ENCODE results near the gene SOCS2. TPM values are rescaled to one million over a fixed set of nuclear protein-coding genes. Genes with fewer than 3 reads are reported as not detected.
A peak's percentile ranks its signal among the peaks of the same experiment; 100 is the strongest.

SOCS2 gene
- polyA plus RNA-seq, 1 experiment: 87.5 TPM

DNA sequence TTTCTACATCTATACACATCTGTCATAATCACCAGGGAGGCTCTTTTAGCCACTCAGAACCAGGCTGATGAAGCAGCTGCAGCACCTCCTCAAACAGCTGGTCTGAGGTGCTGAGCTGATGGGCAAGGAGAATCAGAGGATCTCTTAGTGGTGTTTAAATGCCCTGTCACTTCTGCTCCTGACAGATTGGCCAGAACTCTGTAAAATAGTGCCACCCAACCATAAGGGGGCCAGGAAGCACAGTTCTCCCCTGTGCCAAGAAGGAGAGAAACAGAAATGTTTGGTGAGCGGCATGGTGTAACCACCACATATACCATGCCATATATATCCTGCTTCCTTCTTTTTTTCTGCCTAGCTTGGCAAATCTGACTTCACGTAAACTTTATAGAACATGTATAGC is 12.8 kb downstream of the SOCS2 start:
- POLR2A ChIA-PET: no interaction called here
- CTCF ChIA-PET: interaction anchor here (1.0 kb wide), 1 partner anchor 11 kb away, joined by 5 read pairs; no protein-coding TSS in a partner anchor
- no peaks in the 10 kb centered on the region for H3K27me3 ChIP-seq (ENCODE audit: control insufficient read depth, insufficient read depth, low read length)
- TF ChIP-seq, protein P1, sequence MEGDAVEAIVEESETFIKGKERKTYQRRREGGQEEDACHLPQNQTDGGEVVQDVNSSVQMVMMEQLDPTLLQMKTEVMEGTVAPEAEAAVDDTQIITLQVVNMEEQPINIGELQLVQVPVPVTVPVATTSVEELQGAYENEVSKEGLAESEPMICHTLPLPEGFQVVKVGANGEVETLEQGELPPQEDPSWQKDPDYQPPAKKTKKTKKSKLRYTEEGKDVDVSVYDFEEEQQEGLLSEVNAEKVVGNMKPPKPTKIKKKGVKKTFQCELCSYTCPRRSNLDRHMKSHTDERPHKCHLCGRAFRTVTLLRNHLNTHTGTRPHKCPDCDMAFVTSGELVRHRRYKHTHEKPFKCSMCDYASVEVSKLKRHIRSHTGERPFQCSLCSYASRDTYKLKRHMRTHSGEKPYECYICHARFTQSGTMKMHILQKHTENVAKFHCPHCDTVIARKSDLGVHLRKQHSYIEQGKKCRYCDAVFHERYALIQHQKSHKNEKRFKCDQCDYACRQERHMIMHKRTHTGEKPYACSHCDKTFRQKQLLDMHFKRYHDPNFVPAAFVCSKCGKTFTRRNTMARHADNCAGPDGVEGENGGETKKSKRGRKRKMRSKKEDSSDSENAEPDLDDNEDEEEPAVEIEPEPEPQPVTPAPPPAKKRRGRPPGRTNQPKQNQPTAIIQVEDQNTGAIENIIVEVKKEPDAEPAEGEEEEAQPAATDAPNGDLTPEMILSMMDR (IDR thresholded peaks at IDR 0.05; ENCODE audit: insufficient read depth, low read depth, low read length): no peak
- H3K4me3 ChIP-seq (ENCODE audit: low read depth, low read length): no peak overlapping the region
- DNase-seq (ENCODE audit: low read depth): no peak
- no peaks in the 10 kb centered on the region; the same call in 1 of the 2 replicates for H3K36me3 ChIP-seq (ENCODE audit: control insufficient read depth, insufficient read depth, low read length)

DNA sequence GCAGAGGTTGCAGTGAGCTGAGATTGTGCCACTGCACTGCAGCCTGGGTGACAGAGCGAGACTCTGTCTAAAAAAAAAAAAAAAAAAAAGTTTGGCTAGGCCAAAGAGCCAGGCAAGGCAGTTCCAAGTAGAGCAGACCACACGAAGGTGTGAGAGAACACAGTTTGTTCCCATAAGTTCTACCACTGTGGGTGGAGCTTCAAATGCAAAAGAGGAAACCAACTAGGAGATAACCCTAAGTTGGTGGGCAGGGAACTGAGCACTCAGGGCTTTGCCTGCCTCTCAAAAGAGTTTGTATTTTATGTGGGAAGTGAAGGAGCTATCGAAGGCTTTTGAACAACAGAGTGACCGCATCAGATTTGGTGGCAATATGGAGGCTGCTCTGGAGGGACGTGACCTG is 15.1 kb downstream of the SOCS2 start:
- H3K27me3 ChIP-seq (ENCODE audit: control insufficient read depth, insufficient read depth, low read length): no peaks in the 10 kb centered on the region
- POLR2A ChIA-PET: interaction anchor here (0.6 kb wide), 1 partner anchor 12 kb away, joined by 3 read pairs; no protein-coding TSS in a partner anchor

DNA sequence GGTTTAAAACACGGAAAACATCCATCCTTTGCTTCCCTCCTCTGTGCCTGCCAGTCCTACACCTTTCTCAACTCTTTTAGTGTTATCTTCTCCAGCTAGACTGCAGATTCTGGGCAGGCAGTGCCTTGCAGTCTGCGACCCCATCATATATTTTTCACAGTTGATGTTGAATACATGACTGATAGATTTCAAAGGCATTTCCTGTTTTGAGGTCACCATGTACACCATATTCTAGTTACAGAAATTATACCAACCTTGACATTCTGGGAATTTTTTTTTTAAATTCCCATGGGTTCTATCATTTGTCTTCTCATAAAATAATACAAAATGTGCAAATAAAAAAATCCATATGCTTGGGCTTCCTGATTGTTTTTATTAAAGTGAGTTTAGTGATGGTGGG is 16.6 kb downstream of the SOCS2 start:
- H3K27me3 ChIP-seq (ENCODE audit: control insufficient read depth, insufficient read depth, low read length): no peaks in the 10 kb centered on the region
- TF ChIP-seq, protein P1 (IDR thresholded peaks at IDR 0.05; ENCODE audit: insufficient read depth, low read depth, low read length): no peak
- H3K36me3 ChIP-seq (ENCODE audit: control insufficient read depth, insufficient read depth, low read length): no peaks in the 10 kb centered on the region; the same call in 1 of the 2 replicates
- DNase-seq (ENCODE audit: low read depth): no peak
- ChIA-PET CTCF (interaction anchor here (1.7 kb wide), 1 partner anchor 8 kb away, joined by 6 read pairs; no protein-coding TSS in a partner anchor), POLR2A (no interaction called here)
- H3K4me3 ChIP-seq (ENCODE audit: low read depth, low read length): no peak overlapping the region

More for the DNA sequence above, 15.1 kb downstream of the SOCS2 start:
- Histone ChIP-seq H3K4me3 (ENCODE audit: low read depth, low read length) (no peak overlapping the region), H3K36me3 (ENCODE audit: control insufficient read depth, insufficient read depth, low read length) (no peaks in the 10 kb centered on the region; the same call in 1 of the 2 replicates)
- CTCF ChIA-PET: no interaction called here
- DNase-seq (ENCODE audit: low read depth): no peak
- TF ChIP-seq, protein P1 (IDR thresholded peaks at IDR 0.05; ENCODE audit: insufficient read depth, low read depth, low read length): no peak

DNA sequence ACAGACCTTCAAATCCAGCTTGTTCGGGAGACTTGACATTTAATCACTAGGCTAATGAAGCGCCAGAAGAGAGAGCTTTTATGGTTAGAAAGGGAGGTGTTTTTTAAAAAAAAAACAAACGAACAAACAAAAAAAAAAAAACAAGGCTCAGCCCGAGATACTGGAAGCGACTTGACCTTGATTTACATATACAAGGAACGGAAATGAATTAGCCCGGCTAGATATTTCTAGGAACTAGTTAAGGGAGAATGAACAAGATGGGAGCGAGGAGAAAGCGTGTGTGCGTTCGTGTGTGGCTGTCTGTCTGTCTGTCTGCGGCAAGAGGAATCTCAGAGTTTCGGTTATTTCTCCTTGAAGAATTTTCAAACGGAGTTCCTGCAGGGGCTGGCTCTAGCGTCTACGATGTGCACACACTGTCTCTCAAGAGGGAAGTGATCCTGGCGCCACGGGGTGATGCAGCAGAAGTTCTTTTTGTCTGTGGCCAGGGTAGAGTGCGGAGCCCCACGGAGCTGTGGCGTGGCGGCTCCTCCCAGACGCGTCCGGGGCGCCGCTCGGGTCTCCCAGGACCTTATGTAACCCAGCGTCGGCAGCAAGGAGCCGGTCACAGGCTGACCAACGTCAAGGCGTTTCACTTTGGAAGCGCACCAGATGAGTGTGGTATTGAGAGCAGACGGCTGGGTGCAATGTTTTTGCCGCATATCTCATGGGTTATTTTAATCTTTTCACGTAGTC is 18.8 kb downstream of the SOCS2 start:
- CTCF ChIA-PET: interaction anchor here (1.9 to 2.5 kb wide), 2 partner anchors 150 to 511 kb away, joined by 5 to 12 read pairs; no protein-coding TSS in a partner anchor
- peak; percentile 43 for DNase-seq (ENCODE audit: low read depth)
- Histone ChIP-seq H3K27me3 (ENCODE audit: control insufficient read depth, insufficient read depth, low read length) (no peaks in the 10 kb centered on the region), H3K36me3 (ENCODE audit: control insufficient read depth, insufficient read depth, low read length) (no peaks in the 10 kb centered on the region), H3K4me3 (ENCODE audit: low read depth, low read length) (peak overlapping the region; percentile 45)
- TF ChIP-seq, protein P1 (IDR thresholded peaks at IDR 0.05; ENCODE audit: insufficient read depth, low read depth, low read length): no peak
- POLR2A ChIA-PET: interaction anchor here (0.6 kb wide), 4 partner anchors 63 to 1507 kb away, joined by 3 to 7 read pairs (median 4); no protein-coding TSS in a partner anchor

DNA sequence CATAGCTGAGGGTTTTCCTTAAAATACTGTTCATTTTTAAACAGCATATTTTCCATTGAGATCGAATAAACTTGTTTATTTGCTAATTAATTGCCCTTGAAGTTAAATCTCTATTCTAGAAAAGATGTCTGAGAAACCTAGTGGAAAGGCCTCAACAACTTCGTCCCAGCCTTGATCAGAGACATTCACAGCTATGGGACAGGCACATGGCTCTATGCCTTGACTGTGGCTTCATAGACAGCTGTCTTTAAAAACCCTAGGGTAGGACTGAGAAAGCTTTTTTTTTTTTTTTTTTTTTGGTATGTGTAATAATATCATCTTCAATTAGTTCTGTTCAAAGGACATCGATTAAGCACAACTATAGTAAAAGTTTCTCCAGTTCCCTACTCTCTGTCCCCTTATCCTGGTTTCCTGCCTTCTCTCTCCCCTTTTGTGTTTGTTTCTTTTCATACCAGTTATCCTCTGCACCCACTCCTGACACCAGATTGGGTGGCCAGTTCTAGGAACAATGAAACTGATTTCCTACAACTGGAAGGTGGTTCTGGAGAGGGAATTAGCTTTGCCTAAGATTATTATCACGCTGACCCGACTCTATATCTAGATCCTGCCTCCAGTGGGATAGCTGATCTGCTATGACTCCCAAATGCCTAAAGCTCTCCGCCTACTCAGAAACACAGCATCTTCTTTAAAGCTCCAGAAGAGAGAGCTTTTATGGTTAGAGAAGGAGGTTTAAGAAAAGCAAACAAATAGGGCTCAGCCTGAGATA is 20.3 kb downstream of the SOCS2 start:
- TF ChIP-seq, protein P1 (IDR thresholded peaks at IDR 0.05; ENCODE audit: insufficient read depth, low read depth, low read length): no peak
- H3K27me3 ChIP-seq (ENCODE audit: control insufficient read depth, insufficient read depth, low read length): no peaks in the 10 kb centered on the region
- no peak for DNase-seq (ENCODE audit: low read depth)
- ChIA-PET CTCF (interaction anchor here (0.8 to 1.9 kb wide), 3 partner anchors 84 to 149 kb away, joined by 3 to 5 read pairs (median 3); no protein-coding TSS in a partner anchor), POLR2A (interaction anchor here (0.6 kb wide), 1 partner anchor 159 kb away, joined by 4 read pairs; no protein-coding TSS in a partner anchor)
- H3K36me3 ChIP-seq (ENCODE audit: control insufficient read depth, insufficient read depth, low read length): no peaks in the 10 kb centered on the region
- no peak overlapping the region for H3K4me3 ChIP-seq (ENCODE audit: low read depth, low read length)
